Lung (tissue), 12 donors: Measurements from ENCODE around the gene CELSR1. TPM values are rescaled to one million over a fixed set of nuclear protein-coding genes. Genes with fewer than 3 reads are reported as not detected.

ENCODE experiments used
- ATAC-seq: fragments of 200-7000 bp; cut with Tn5 transposase; one replicate; pipeline ENCODE4 v1.9.1; 2020; ENCODE audit warnings: moderate number of reproducible peaks; ENCODE audit not compliant: insufficient read depth, low FRiP score
- DNase-seq, 3 donors: peaks; one replicate each; pipeline ENCODE4 v3.0.0-alpha.2; 2013 to 2017
- H3K27ac ChIP-seq, 2 donors: one replicate each; pipeline ENCODE4 v1.5.1; 2013; ENCODE audit warnings: mild to moderate bottlenecking in 2 of 2, moderate library complexity in 2 of 2, control low read depth in 1 of 2, inconsistent platforms in 1 of 2, low read depth in 1 of 2, low read length in 1 of 2
- H3K27me3 ChIP-seq, 3 donors: one replicate each; pipeline ENCODE4 v1.5.1; 2013; ENCODE audit warnings: low read length in 2 of 3; ENCODE audit not compliant: control insufficient read depth in 3 of 3, insufficient read depth in 3 of 3
- H3K36me3 ChIP-seq, 4 donors: one replicate each; pipeline ENCODE4 v1.5.1; 2013; ENCODE audit warnings: low read length in 4 of 4, mild to moderate bottlenecking in 1 of 4, moderate library complexity in 1 of 4; ENCODE audit not compliant: control insufficient read depth in 4 of 4, insufficient read depth in 4 of 4
- H3K4me1 ChIP-seq, 5 donors: one replicate each; pipeline ENCODE4 v1.5.1; 2013; ENCODE audit warnings: low read length in 5 of 5, mild to moderate bottlenecking in 2 of 5, moderate library complexity in 1 of 5; ENCODE audit not compliant: control insufficient read depth in 5 of 5, insufficient read depth in 5 of 5
- H3K4me3 ChIP-seq: one replicate; pipeline ENCODE4 v1.5.1; 2013; ENCODE audit warnings: mild to moderate bottlenecking, control low read depth, moderate library complexity
- H3K9ac ChIP-seq, 2 donors: one replicate each; pipeline ENCODE4 v1.5.1; 2013; ENCODE audit warnings: low read length in 2 of 2, control low read depth in 1 of 2; ENCODE audit not compliant: insufficient read depth in 1 of 2
- H3K9me3 ChIP-seq, 4 donors: one replicate each; pipeline ENCODE4 v1.5.1; 2013; ENCODE audit warnings: low read length in 3 of 4, mild to moderate bottlenecking in 1 of 4, moderate library complexity in 1 of 4; ENCODE audit not compliant: control insufficient read depth in 4 of 4, insufficient read depth in 3 of 4
- CTCF ChIP-seq: IDR thresholded peaks from 2 replicates; pipeline ENCODE4 v1.5.1; 2012; ENCODE audit warnings: mild to moderate bottlenecking; ENCODE audit errors: control extremely low read depth, extremely low read depth
- WGBS, 2 donors: extraction: QIAGEN DNeasy Blood & Tissue Kit; methylation state at CpG; one replicate each; pipeline ENCODE4 v1.1.7; 2013; 5-methylcytosine and 5-hydroxymethylcytosine counted together
- polyA plus RNA-seq, 2 donors: library from polyadenylated mRNA; stranded (reverse); fragments of 200-250 nt; gene quantifications; one replicate each; pipeline ENCODE4 v1.2.1, GENCODE V29; 2013
- total RNA-seq, 2 donors: library from RNA; depleted of rRNA in 1 of 2; stranded (reverse); fragments of >200 nt in 1 of 2; gene quantifications; one replicate each; pipeline ENCODE4 v1.2.1, GENCODE V29; 2014 to 2021
- donor health status: control.
- donor health status: control.
- donor health status: Bipolar disorder and iron deficiency.
- donor health status: healthy.
- donor health status: DM: yes; HTN: yes; CAD: no.

The CELSR1 gene
- total and polyA plus RNA-seq, 4 donors = 14.0 to 65.9 (median 32.7) TPM

- Histone ChIP-seq H3K27me3 (no peaks in the 10 kb centered on the region), H3K36me3 (no peaks in the 10 kb centered on the region), H3K9me3 (peaks cover 0 to 7% (median under 1%) of the 10 kb centered on the region in 4 donors), H3K9ac (no peak overlapping the region), H3K4me3 (no peak overlapping the region), H3K27ac (no peak overlapping the region), H3K4me1 (peaks cover 0 to 26% (median 19%) of the 10 kb centered on the region in 5 donors)
- TF ChIP-seq CTCF = no peak
- DNase-seq (no peak), ATAC-seq (no peak)
- 66 to 77% methylated on average over 18 of the region's 18 CpGs for WGBS, 2 donors
Observed at GRCh38 chr22:46573781-46574437, 36.5 kb upstream of the CELSR1 start.

- 87 to 90% methylated on average over 19 of the region's 19 CpGs for WGBS, 2 donors
- Histone ChIP-seq H3K4me1 (peaks cover 0 to 22% (median 12%) of the 10 kb centered on the region in 5 donors), H3K4me3 (no peak overlapping the region), H3K27me3 (no peaks in the 10 kb centered on the region), H3K27ac (no peak overlapping the region), H3K9me3 (peaks cover 0 to 7% (median under 1%) of the 10 kb centered on the region in 4 donors), H3K36me3 (no peaks in the 10 kb centered on the region), H3K9ac (no peak overlapping the region)
- ATAC-seq (no peak), DNase-seq (no peak)
- TF ChIP-seq CTCF = no peak
Observed at GRCh38 chr22:46572911-46573780, 35.7 kb upstream of the CELSR1 start.

GRCh38 chr22:46571642-46572250 lies 34.3 kb upstream of the CELSR1 start:
- no peak for DNase-seq
- no peak for TF ChIP-seq CTCF
- no peak overlapping the region for H3K9ac ChIP-seq
- no peak overlapping the region for H3K27ac ChIP-seq
- 84 to 93% methylated on average over 7 of the region's 7 CpGs for WGBS, 2 donors
- no peaks in the 10 kb centered on the region for H3K27me3 ChIP-seq
- H3K4me3 ChIP-seq = no peak overlapping the region
- H3K36me3 ChIP-seq = no peaks in the 10 kb centered on the region
- ATAC-seq = no peak
- H3K9me3 ChIP-seq = peaks cover 0 to 7% (median under 1%) of the 10 kb centered on the region in 4 donors
- peaks cover 0 to 22% (median 5%) of the 10 kb centered on the region in 5 donors for H3K4me1 ChIP-seq
